Measurements from ENCODE around the gene PTPN5.

The PTPN5 gene

GRCh38 chr11:18790883-18791206, 753 bp downstream of the PTPN5 start:
- Histone ChIP-seq H3K4me3 (ENCODE audit: low read depth, low read length) (peak overlapping the region; percentile 80), H3K27me3 (ENCODE audit: control insufficient read depth, insufficient read depth, low read length) (peaks cover 63% of the 10 kb centered on the region), H3K9ac (ENCODE audit: low read depth, low read length) (peak overlapping the region; percentile 30), H3K4me1 (ENCODE audit: control insufficient read depth, insufficient read depth, low read length) (no peaks in the 10 kb centered on the region), H3K36me3 (ENCODE audit: control insufficient read depth, insufficient read depth, low read length) (no peaks in the 10 kb centered on the region), H3K9me3 (ENCODE audit: control insufficient read depth, insufficient read depth, low read length) (no peaks in the 10 kb centered on the region)

DNA sequence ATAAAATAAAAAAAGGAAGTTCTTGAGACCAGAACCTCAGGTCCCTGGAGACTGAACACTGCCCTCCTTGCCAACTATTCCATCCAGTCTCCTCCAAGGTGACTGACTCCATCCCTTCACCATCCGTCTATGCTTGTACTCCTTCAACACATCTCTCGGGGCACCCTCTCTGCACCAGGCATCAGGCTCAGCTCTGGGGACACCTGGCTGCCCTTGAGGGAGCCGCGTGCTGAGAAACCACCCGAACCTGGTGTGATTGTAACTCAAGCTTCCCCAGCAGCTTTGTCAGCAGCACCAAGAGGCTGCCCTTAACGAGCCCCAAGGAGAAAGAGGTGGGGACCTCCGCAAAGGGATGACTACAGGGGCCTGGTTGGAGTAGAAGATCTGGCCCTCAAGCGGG, 1.7 kb downstream of the PTPN5 start:
- no peaks in the 10 kb centered on the region for H3K4me1 ChIP-seq (ENCODE audit: control insufficient read depth, insufficient read depth, low read length)
- no peak overlapping the region for H3K4me3 ChIP-seq (ENCODE audit: low read depth, low read length)
- H3K9me3 ChIP-seq (ENCODE audit: control insufficient read depth, insufficient read depth, low read length): no peaks in the 10 kb centered on the region
- no peak overlapping the region for H3K9ac ChIP-seq (ENCODE audit: low read depth, low read length)
- peaks cover 57% of the 10 kb centered on the region for H3K27me3 ChIP-seq (ENCODE audit: control insufficient read depth, insufficient read depth, low read length)
- no peaks in the 10 kb centered on the region for H3K36me3 ChIP-seq (ENCODE audit: control insufficient read depth, insufficient read depth, low read length)

DNA sequence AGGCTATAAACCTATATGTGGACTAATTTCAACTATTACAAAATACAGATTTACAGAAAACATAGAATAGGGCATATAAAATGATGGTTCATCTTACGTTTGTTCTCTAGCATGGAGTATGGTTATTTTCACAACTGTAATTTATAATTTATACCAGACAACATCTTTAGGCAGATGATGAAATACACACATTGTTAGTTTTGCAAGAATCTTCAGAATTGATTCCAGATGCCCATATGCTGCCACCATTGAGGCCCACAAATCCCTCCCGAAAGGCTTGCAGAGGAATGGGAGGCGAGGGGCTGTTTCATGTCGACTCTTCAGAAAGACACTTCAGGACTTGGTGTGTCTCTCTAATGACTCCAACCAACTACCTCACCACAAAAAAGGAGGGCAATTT, 6.2 kb downstream of the PTPN5 start:
- H3K4me1 ChIP-seq (ENCODE audit: control insufficient read depth, insufficient read depth, low read length): no peaks in the 10 kb centered on the region
- H3K27me3 ChIP-seq (ENCODE audit: control insufficient read depth, insufficient read depth, low read length): peaks cover 27% of the 10 kb centered on the region
- no peaks in the 10 kb centered on the region for H3K36me3 ChIP-seq (ENCODE audit: control insufficient read depth, insufficient read depth, low read length)
- H3K4me3 ChIP-seq (ENCODE audit: low read depth, low read length): no peak overlapping the region
- H3K9me3 ChIP-seq (ENCODE audit: control insufficient read depth, insufficient read depth, low read length): no peaks in the 10 kb centered on the region
- H3K9ac ChIP-seq (ENCODE audit: low read depth, low read length): no peak overlapping the region

- H3K4me3 ChIP-seq (ENCODE audit: low read depth, low read length): no peak overlapping the region
- H3K4me1 ChIP-seq (ENCODE audit: control insufficient read depth, insufficient read depth, low read length): peaks cover 12% of the 10 kb centered on the region
- H3K27me3 ChIP-seq (ENCODE audit: control insufficient read depth, insufficient read depth, low read length): peaks cover 10% of the 10 kb centered on the region
- H3K9ac ChIP-seq (ENCODE audit: low read depth, low read length): no peak overlapping the region
- H3K36me3 ChIP-seq (ENCODE audit: control insufficient read depth, insufficient read depth, low read length): no peaks in the 10 kb centered on the region
- no peaks in the 10 kb centered on the region for H3K9me3 ChIP-seq (ENCODE audit: control insufficient read depth, insufficient read depth, low read length)
Observed at GRCh38 chr11:18780896-18781295, 10.7 kb downstream of the PTPN5 start.

- Histone ChIP-seq H3K36me3 (ENCODE audit: control insufficient read depth, insufficient read depth, low read length) (no peaks in the 10 kb centered on the region), H3K4me1 (ENCODE audit: control insufficient read depth, insufficient read depth, low read length) (peaks cover 12% of the 10 kb centered on the region), H3K4me3 (ENCODE audit: low read depth, low read length) (no peak overlapping the region), H3K9ac (ENCODE audit: low read depth, low read length) (no peak overlapping the region), H3K27me3 (ENCODE audit: control insufficient read depth, insufficient read depth, low read length) (peaks cover 10% of the 10 kb centered on the region), H3K9me3 (ENCODE audit: control insufficient read depth, insufficient read depth, low read length) (no peaks in the 10 kb centered on the region)
Observed at GRCh38 chr11:18780329-18780728, 11.3 kb downstream of the PTPN5 start.

DNA sequence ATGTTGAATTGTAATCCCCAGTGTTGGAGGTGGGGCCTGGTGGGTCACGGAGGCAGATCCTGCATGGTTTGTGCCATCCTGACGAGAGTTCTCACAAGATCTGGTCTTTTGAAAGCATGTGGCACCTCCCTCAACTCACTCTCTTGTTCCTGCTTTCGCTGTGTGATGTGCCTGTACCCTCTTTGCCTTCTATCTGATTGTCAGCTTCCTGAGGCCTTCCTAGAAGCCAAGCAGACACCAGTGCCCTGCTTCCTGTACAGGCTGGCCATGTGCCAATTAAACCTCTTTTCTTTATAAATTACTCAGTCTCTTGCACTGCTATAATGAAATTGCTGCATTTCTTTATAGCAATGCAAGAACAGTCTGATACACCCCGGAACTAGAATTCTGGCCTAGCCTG, 13.1 kb downstream of the PTPN5 start:
- H3K9me3 ChIP-seq (ENCODE audit: control insufficient read depth, insufficient read depth, low read length): no peaks in the 10 kb centered on the region
- H3K36me3 ChIP-seq (ENCODE audit: control insufficient read depth, insufficient read depth, low read length): no peaks in the 10 kb centered on the region
- H3K9ac ChIP-seq (ENCODE audit: low read depth, low read length): no peak overlapping the region

DNA sequence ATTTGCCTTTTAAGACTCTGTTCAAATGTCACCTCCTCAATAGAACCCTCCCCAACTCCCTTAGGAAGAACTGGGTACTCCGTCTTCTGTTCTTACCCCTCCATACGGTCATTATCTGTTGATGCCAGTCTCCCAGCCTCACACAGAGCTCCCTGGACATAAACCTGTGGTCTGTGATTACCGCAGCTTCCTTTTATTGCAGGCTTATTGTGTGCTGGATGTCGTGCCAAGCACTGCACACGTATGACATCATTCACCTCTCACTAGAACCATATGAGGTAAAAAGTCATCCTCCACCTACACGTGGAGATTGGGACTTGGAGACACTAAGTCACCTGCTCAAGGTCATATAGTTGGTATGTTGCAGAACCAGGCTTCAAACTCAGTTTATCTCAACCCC, 15.3 kb downstream of the PTPN5 start:
- Histone ChIP-seq H3K9me3 (ENCODE audit: control insufficient read depth, insufficient read depth, low read length) (no peaks in the 10 kb centered on the region), H3K9ac (ENCODE audit: low read depth, low read length) (no peak overlapping the region), H3K36me3 (ENCODE audit: control insufficient read depth, insufficient read depth, low read length) (no peaks in the 10 kb centered on the region), H3K4me1 (ENCODE audit: control insufficient read depth, insufficient read depth, low read length) (peaks cover 24% of the 10 kb centered on the region), H3K27me3 (ENCODE audit: control insufficient read depth, insufficient read depth, low read length) (peaks cover 19% of the 10 kb centered on the region), H3K4me3 (ENCODE audit: low read depth, low read length) (no peak overlapping the region)

More for the DNA sequence above, 13.1 kb downstream of the PTPN5 start:
- H3K4me3 ChIP-seq (ENCODE audit: low read depth, low read length): no peak overlapping the region
- peaks cover 13% of the 10 kb centered on the region for H3K27me3 ChIP-seq (ENCODE audit: control insufficient read depth, insufficient read depth, low read length)
- peaks cover 16% of the 10 kb centered on the region for H3K4me1 ChIP-seq (ENCODE audit: control insufficient read depth, insufficient read depth, low read length)

GRCh38 chr11:18775492-18776292, 15.9 kb downstream of the PTPN5 start:
- Histone ChIP-seq H3K4me3 (ENCODE audit: low read depth, low read length) (no peak overlapping the region), H3K27me3 (ENCODE audit: control insufficient read depth, insufficient read depth, low read length) (peaks cover 24% of the 10 kb centered on the region), H3K4me1 (ENCODE audit: control insufficient read depth, insufficient read depth, low read length) (peaks cover 26% of the 10 kb centered on the region), H3K9ac (ENCODE audit: low read depth, low read length) (no peak overlapping the region), H3K36me3 (ENCODE audit: control insufficient read depth, insufficient read depth, low read length) (no peaks in the 10 kb centered on the region), H3K9me3 (ENCODE audit: control insufficient read depth, insufficient read depth, low read length) (no peaks in the 10 kb centered on the region)

GRCh38 chr11:18774801-18775200, 16.8 kb downstream of the PTPN5 start:
- H3K9ac ChIP-seq (ENCODE audit: low read depth, low read length): no peak overlapping the region
- H3K9me3 ChIP-seq (ENCODE audit: control insufficient read depth, insufficient read depth, low read length): no peaks in the 10 kb centered on the region
- H3K4me1 ChIP-seq (ENCODE audit: control insufficient read depth, insufficient read depth, low read length): peaks cover 23% of the 10 kb centered on the region
- no peak overlapping the region for H3K4me3 ChIP-seq (ENCODE audit: low read depth, low read length)
- no peaks in the 10 kb centered on the region for H3K36me3 ChIP-seq (ENCODE audit: control insufficient read depth, insufficient read depth, low read length)
- peaks cover 24% of the 10 kb centered on the region for H3K27me3 ChIP-seq (ENCODE audit: control insufficient read depth, insufficient read depth, low read length)

DNA sequence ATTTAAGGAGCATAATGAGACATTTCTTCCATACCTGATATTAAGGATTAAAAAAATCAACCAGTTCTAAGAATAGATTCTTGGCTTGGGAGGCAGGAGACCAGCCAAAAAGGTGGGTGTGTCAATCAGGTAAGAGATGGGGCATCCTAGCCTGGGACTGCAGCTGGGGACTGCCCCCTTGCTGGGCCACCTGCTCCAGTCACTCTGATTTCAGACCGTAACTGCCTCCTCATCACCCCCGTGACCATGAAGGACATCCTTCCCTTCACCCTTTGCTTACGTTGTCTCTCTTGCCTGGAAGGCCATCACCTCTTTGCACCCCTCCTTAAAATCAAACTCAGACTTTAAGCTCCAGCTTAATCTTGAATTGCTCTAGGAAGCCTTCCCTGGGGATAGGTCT, 17.9 kb downstream of the PTPN5 start:
- Histone ChIP-seq H3K9ac (ENCODE audit: low read depth, low read length) (no peak overlapping the region), H3K36me3 (ENCODE audit: control insufficient read depth, insufficient read depth, low read length) (no peaks in the 10 kb centered on the region), H3K9me3 (ENCODE audit: control insufficient read depth, insufficient read depth, low read length) (no peaks in the 10 kb centered on the region), H3K4me3 (ENCODE audit: low read depth, low read length) (no peak overlapping the region), H3K27me3 (ENCODE audit: control insufficient read depth, insufficient read depth, low read length) (peaks cover 21% of the 10 kb centered on the region), H3K4me1 (ENCODE audit: control insufficient read depth, insufficient read depth, low read length) (peaks cover 15% of the 10 kb centered on the region)

DNA sequence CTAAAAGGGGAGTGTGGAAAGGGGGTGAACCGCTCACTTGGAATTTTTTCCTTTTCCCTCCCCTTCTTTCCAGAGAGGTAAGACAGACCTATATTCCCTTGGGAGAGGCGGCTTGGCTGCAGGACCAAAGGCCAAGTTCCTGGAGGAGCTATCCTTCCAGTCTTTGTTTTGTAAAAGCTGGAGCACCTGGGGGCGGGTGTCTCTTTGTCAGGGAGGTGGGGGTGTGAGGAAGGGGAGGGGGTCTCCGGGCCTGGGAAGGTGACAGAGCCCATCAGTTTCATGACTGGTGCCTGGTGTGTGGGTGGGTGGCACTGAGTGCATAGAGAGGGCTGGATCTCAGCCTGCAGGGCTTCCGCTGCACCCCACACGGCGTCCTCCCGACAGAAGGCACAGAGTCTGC, 18.5 kb downstream of the PTPN5 start:
- Histone ChIP-seq H3K36me3 (ENCODE audit: control insufficient read depth, insufficient read depth, low read length) (no peaks in the 10 kb centered on the region), H3K9ac (ENCODE audit: low read depth, low read length) (no peak overlapping the region), H3K9me3 (ENCODE audit: control insufficient read depth, insufficient read depth, low read length) (no peaks in the 10 kb centered on the region), H3K4me1 (ENCODE audit: control insufficient read depth, insufficient read depth, low read length) (peaks cover 14% of the 10 kb centered on the region), H3K4me3 (ENCODE audit: low read depth, low read length) (no peak overlapping the region), H3K27me3 (ENCODE audit: control insufficient read depth, insufficient read depth, low read length) (peaks cover 24% of the 10 kb centered on the region)

DNA sequence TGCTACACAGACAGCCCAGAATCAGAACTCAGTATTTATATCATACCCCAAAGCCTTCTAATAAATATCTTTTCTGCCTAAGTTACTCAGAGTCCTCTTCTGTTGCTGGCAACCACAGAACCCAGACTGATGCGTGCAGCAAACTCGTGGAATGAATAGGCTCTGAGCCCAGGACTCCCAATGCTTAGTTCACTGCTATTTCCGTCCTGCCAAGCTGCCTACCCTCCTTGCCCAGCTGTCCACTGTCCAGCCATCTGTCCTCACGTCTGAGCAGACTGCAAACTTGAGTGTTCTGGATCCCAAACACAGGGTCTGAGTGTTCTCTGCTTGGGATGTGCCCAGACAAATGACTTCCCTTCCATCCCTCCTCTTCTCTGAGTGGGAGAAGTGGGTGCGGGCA, 19.4 kb downstream of the PTPN5 start:
- no peak overlapping the region for H3K9ac ChIP-seq (ENCODE audit: low read depth, low read length)
- H3K4me1 ChIP-seq (ENCODE audit: control insufficient read depth, insufficient read depth, low read length): peaks cover 14% of the 10 kb centered on the region
- peaks cover 24% of the 10 kb centered on the region for H3K27me3 ChIP-seq (ENCODE audit: control insufficient read depth, insufficient read depth, low read length)
- no peak overlapping the region for H3K4me3 ChIP-seq (ENCODE audit: low read depth, low read length)
- no peaks in the 10 kb centered on the region for H3K9me3 ChIP-seq (ENCODE audit: control insufficient read depth, insufficient read depth, low read length)
- no peaks in the 10 kb centered on the region for H3K36me3 ChIP-seq (ENCODE audit: control insufficient read depth, insufficient read depth, low read length)

Data from iPS-15b (cell line).